VCaP (cell line): ENCODE measurements around the gene ODF4.
"Not testable (repeated sequence)": the region's sequence is repeated elsewhere in the genome, so short reads cannot be mapped to it uniquely, and the experiment has no call there.

ENCODE experiments used
- H3K27ac ChIP-seq: fragments of 450-650 bp; 2 replicates; pipeline ENCODE4 v1.5.1; 2017
- TF ChIP-seq, protein P1 (sequence below): fragments of 450-650 bp; conservative IDR thresholded peaks from 2 replicates; pipeline ENCODE4 v1.5.1; 2017; ENCODE audit warnings: mild to moderate bottlenecking, moderate library complexity

Gene ODF4

DNA sequence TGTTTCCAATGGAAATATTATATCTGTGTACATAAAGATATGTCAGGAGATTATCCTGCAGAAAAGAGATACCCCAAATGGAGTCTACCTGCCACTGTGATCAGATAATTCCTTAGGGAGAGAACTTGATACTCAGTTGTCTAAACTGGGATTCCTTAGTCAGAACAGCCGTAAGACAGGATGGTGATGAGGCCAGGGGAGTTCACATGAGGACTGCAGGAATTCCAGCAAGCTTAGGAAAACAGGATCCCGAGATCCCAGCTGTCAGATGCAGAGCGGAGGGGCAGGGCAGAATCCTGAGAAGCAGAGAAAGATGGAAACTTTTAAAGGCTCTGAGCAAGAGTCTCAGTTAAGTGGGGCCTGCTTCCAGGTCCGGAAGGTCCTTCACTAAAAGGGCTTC, 32.1 kb downstream of the ODF4 start:
- TF ChIP-seq, protein P1, sequence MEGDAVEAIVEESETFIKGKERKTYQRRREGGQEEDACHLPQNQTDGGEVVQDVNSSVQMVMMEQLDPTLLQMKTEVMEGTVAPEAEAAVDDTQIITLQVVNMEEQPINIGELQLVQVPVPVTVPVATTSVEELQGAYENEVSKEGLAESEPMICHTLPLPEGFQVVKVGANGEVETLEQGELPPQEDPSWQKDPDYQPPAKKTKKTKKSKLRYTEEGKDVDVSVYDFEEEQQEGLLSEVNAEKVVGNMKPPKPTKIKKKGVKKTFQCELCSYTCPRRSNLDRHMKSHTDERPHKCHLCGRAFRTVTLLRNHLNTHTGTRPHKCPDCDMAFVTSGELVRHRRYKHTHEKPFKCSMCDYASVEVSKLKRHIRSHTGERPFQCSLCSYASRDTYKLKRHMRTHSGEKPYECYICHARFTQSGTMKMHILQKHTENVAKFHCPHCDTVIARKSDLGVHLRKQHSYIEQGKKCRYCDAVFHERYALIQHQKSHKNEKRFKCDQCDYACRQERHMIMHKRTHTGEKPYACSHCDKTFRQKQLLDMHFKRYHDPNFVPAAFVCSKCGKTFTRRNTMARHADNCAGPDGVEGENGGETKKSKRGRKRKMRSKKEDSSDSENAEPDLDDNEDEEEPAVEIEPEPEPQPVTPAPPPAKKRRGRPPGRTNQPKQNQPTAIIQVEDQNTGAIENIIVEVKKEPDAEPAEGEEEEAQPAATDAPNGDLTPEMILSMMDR = no peak

DNA sequence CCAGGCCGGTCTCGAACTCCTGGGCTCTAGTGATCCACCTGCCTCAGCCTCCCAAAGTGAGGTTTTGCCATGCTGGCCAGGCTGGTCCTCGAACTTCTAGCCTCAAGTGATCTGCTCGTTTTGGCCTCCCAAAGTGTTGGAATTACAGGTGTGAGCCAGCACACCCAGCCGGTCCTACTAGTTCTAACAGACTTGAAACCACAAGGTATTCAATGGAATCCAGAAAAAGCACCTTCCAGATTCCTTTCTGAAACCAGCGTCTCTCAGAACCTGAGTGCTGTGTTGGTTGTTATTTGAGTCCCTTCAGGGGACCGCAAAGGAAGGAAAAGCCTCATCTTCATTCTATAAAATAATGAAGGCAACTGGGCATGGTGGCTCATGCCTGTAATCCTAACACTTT, 32.8 kb downstream of the ODF4 start:
- H3K27ac ChIP-seq = no peak overlapping the region
- TF ChIP-seq, protein P1 = no peak

More for the DNA sequence above, 32.1 kb downstream of the ODF4 start:
- no peak overlapping the region for H3K27ac ChIP-seq

DNA sequence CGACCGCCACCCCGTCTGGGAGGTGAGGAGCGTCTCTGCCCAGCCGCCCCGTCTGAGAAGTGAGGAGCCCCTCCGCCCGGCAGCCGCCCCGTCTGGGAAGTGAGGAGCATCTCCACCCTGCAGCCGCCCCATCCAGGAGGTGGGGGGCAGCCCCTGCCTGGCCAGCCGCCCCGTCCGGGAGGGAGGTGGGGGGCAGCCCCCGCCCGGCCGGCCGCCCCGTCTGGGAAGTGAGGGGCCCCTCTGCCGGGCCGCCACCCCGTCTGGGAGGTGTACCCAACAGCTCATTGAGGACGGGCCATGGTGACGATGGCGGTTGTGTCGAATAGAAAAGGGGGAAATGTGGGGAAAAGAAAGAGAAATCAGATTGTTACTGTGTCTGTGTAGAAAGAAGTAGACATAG, 34.2 kb downstream of the ODF4 start:
- H3K27ac ChIP-seq = not testable (repeated sequence)

DNA sequence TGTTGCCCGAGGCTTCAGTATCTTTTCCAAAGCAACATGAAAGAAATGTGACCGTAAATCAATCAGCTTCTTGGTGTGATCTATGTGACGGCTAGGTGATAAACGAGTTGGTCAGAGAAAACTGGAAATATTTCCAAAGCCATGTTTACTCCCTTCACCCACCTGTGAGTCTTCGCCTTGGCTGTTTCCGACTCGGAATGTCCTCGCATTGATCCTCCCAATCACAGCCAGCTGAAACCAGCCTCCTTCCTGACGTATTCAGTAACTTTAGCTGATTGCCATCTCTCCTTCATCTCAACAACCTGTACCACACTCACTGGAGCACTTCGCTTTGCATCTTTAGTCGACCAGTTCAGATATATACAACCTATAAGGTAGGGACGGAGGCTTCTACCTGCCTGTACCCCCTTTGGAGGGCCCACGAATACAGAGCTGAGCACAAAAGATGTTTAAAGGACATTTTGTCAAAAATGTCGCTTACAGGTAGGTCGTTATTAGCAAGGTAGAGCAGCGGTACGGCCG, 36.2 kb downstream of the ODF4 start:
- TF ChIP-seq, protein P1 = no peak
- H3K27ac ChIP-seq = peak overlapping the region; percentile 92

DNA sequence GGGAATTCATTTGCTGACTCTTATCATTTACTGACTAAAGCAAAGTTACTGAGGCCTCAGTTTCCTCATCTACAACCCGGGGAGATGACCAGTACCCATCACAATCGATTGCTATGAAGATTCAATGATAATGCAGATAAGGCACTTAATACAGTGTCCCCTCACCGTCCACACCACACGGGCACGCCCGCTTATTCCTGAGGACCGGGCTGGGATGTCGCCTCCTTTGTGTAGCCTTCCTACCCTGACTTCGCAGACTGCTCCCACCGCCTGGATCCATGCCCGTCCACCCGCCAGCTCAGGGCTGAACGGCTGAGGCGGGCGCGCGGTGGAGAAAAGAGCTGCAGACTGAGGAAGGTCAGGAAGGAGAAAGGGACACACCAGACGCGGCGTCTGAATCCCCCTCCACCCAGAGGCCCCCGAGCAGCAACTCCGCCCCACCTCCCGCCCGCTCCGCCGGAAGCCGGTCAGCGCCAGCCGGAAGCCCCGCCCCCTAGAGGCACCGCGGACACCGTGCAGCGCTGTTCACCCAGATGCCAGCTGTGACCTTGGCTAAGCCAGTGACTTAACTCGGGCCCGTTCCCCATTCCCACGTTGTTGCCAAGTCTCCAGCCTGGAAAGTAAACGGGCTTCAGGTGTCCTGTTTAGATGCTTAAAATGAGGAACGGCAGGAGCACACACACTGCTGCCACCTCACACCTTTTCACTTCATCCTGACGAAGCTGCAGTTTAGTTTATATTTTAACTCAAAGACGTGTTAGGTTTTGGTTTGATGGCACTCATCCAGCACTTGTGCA, 36.8 kb downstream of the ODF4 start, which contains the start of gene KRABD2:
Gene KRABD2, minus strand, starts transcription at position 434 of the 797 bp plus-strand sequence.
- TF ChIP-seq, protein P1 = peak; percentile 69
- peak within 1 kb of the TSS; percentile 92 for H3K27ac ChIP-seq

DNA sequence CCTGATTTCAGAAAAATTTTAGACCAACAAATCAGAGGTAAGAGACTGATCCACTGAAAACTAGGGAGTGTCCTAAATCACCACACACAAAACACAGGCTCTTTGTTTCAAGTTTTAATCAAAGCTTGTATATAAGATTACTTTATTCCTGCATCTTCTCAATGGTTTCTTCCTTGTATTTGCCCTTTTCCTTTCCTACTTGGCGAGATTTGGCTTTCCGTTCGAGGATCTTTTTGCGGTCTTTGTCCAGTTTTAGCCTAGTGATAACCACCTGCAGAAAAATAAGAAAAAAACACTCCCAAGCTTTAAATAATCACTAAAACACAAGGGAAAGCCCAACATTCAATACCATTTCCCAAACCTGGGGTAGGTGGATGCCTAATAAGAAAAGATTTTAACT, 37.8 kb downstream of the ODF4 start:
- H3K27ac ChIP-seq = peak overlapping the region; percentile 92
- TF ChIP-seq, protein P1 = no peak

DNA sequence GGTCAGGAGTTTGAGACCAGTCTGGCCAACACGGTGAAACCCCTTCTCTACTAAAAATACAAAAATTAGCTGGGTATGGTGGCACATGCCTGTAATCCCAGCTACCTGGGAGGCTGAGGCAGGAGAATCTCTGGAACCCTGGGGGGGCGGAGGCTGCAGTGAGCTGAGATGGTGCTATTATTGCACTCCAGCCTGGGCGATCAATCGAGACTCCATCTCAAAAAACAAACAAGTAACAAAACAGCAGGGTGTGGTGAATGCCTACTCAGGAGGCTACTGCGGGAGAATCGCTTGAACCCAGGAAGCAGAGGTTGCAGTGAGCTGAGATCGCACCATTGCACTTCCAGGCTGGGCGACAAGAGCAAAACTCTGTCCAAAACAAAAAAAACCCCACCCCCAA, 38.5 kb downstream of the ODF4 start:
- H3K27ac ChIP-seq = peak overlapping the region; percentile 92

DNA sequence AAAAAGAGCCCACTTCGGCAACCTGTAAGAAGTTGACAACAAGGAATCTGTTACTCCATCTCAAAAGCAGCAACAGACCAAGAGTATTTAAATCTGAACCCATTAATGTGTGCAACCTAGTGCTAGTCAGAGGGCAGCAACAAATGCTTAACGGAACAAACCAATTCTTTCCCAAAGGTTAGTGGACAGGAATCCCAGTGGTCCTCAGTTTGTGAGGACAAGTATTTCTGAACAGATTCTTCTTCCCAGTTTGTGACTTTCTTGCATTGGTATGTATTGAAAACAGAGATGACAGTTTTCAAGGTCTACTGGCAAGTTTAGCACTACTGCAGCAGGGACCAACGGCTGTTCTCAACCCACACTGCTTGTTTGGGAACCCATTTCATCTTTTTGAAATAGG, 40.4 kb downstream of the ODF4 start:
- TF ChIP-seq, protein P1 = no peak
- peak overlapping the region; percentile 92 for H3K27ac ChIP-seq
